CD14-positive monocyte (primary cell): ENCODE measurements around the gene SRSF2. TPM values are rescaled to one million over a fixed set of nuclear protein-coding genes. Genes with fewer than 3 reads are reported as not detected.
A peak's percentile ranks its signal among the peaks of the same experiment; 100 is the strongest.
"Not testable (repeated sequence)": the region's sequence is repeated elsewhere in the genome, so short reads cannot be mapped to it uniquely, and the experiment has no call there.

ENCODE experiments used
- DNase-seq, 3 donors: peaks; one replicate each; pipeline ENCODE4 v3.0.0-alpha.2; 2011 to 2022
- H2AFZ ChIP-seq: 2 replicates; pipeline ENCODE4 v1.6.0; 2012; ENCODE audit warnings: mild to moderate bottlenecking, low read depth, low read length, inconsistent platforms; ENCODE audit not compliant: insufficient read depth, poor library complexity, severe bottlenecking
- H3K27ac ChIP-seq, 2 donors: 1 replicate in 1 of 2; 2 replicates in 1 of 2; pipeline ENCODE4 v1.5.1; 2012 to 2013; ENCODE audit warnings: low read length in 2 of 2, control low read depth in 1 of 2, inconsistent platforms in 1 of 2, low read depth in 1 of 2, mild to moderate bottlenecking in 1 of 2
- H3K27me3 ChIP-seq, 2 donors: one replicate each; pipeline versions ENCODE4 v1.6.0 to v1.6.1; 2011 to 2013; ENCODE audit warnings: low read length in 2 of 2; ENCODE audit not compliant: control insufficient read depth in 2 of 2, insufficient read depth in 2 of 2
- H3K36me3 ChIP-seq, 2 donors: replicated peaks in 1 of 2; 1 replicate in 1 of 2; 2 replicates in 1 of 2; pipeline versions ENCODE4 v1.5.1 to v1.6.1; 2012 to 2013; ENCODE audit warnings: low read length in 2 of 2, control low read depth in 1 of 2, inconsistent platforms in 1 of 2, mild to moderate bottlenecking in 1 of 2; ENCODE audit not compliant: insufficient read depth in 2 of 2, control insufficient read depth in 1 of 2
- H3K4me1 ChIP-seq, 2 donors: 1 replicate in 1 of 2; 2 replicates in 1 of 2; pipeline versions ENCODE4 v1.5.1 to v1.6.1; 2012 to 2013; ENCODE audit warnings: low read length in 2 of 2, control low read depth in 1 of 2, inconsistent platforms in 1 of 2, mild to moderate bottlenecking in 1 of 2, moderate library complexity in 1 of 2; ENCODE audit not compliant: insufficient read depth in 2 of 2, control insufficient read depth in 1 of 2
- H3K4me2 ChIP-seq: replicated peaks from 2 replicates; pipeline ENCODE3; 2012; ENCODE audit warnings: low read length, moderate library complexity, mild to moderate bottlenecking; ENCODE audit not compliant: poor library complexity, severe bottlenecking; ENCODE audit errors: extremely low read depth
- H3K4me3 ChIP-seq, 3 experiments: fragments of 200-600 bp in 1 of 3; sonication (generic) in 1 of 3; replicated peaks in 1 of 3; 1 replicate in 2 of 3; 2 replicates in 1 of 3; pipeline ENCODE4 v1.5.1; 2011 to 2013; ENCODE audit warnings: low read length in 3 of 3, mild to moderate bottlenecking in 3 of 3, control low read depth in 2 of 3, low read depth in 2 of 3, inconsistent platforms in 1 of 3, moderate library complexity in 1 of 3
- H3K79me2 ChIP-seq: 2 replicates; pipeline ENCODE4 v1.6.0; 2012; ENCODE audit warnings: mild to moderate bottlenecking, control low read depth, inconsistent platforms, low read length, moderate library complexity; ENCODE audit not compliant: insufficient read depth
- H3K9ac ChIP-seq: 2 replicates; pipeline ENCODE4 v1.6.0; 2017; ENCODE audit warnings: low read length, mild to moderate bottlenecking; ENCODE audit not compliant: insufficient read depth, poor library complexity, severe bottlenecking
- H3K9me3 ChIP-seq, 2 donors: replicated peaks in 1 of 2; 1 replicate in 1 of 2; 2 replicates in 1 of 2; pipeline versions ENCODE4 v1.5.1 to v1.6.1; 2012 to 2013; ENCODE audit warnings: low read length in 2 of 2, control low read depth in 1 of 2; ENCODE audit not compliant: control insufficient read depth in 1 of 2, insufficient read depth in 1 of 2
- H4K20me1 ChIP-seq: 2 replicates; pipeline ENCODE4 v1.6.0; 2012; ENCODE audit warnings: mild to moderate bottlenecking, low read length, control low read depth, moderate library complexity; ENCODE audit not compliant: insufficient read depth
- H3K27ac Mint-ChIP-seq, 7 donors: one replicate each; pipeline ENCODE4 v1.8.0; 2020; ENCODE audit warnings: mild to moderate bottlenecking in 7 of 7, mixed read lengths in 7 of 7, moderate library complexity in 6 of 7, inconsistent platforms in 2 of 7
- H3K27me3 Mint-ChIP-seq, 3 donors: one replicate each; pipeline ENCODE4 v1.8.0; 2021 to 2022; ENCODE audit warnings: low read depth in 3 of 3, mild to moderate bottlenecking in 3 of 3, mixed read lengths in 3 of 3, moderate library complexity in 3 of 3, inconsistent platforms in 1 of 3
- H3K36me3 Mint-ChIP-seq, 2 donors: one replicate each; pipeline ENCODE4 v1.8.0; 2020; ENCODE audit warnings: mixed read lengths in 2 of 2, inconsistent platforms in 1 of 2, mild to moderate bottlenecking in 1 of 2
- H3K4me1 Mint-ChIP-seq: one replicate; pipeline ENCODE4 v1.8.0; 2020; ENCODE audit warnings: mild to moderate bottlenecking, mixed read lengths
- H3K4me3 Mint-ChIP-seq, 2 donors: one replicate each; pipeline ENCODE4 v1.8.0; 2020; ENCODE audit warnings: mild to moderate bottlenecking in 2 of 2, mixed read lengths in 2 of 2, moderate library complexity in 1 of 2
- H3K9me3 Mint-ChIP-seq, 7 donors: one replicate each; pipeline ENCODE4 v1.8.0; 2020 to 2022; ENCODE audit warnings: mixed read lengths in 7 of 7, mild to moderate bottlenecking in 6 of 7, moderate library complexity in 6 of 7, inconsistent platforms in 2 of 7
- WGBS: methylation state at CpG from one replicate; pipeline ENCODE4 v1.1.5; 2013; ENCODE audit warnings: missing lambda C conversion rate; ENCODE audit not compliant: insufficient coverage; 5-methylcytosine and 5-hydroxymethylcytosine counted together
- intact Hi-C, 2 donors: fragments of 100-400 bp; cut with micrococcal nuclease; formaldehyde crosslinking; loops; one replicate each; pipeline versions ENCODE4 v1.15.0 to v1.15.1; 2023
- polyA plus RNA-seq, 3 donors: library from polyadenylated mRNA; depleted of rRNA in 1 of 3; unstranded in 2 of 3; stranded (reverse) in 1 of 3; fragments of 300-500 nt in 2 of 3; fragments of >200 nt in 1 of 3; fragmentation: Illumina TruSeq in 2 of 3; gene quantifications; 1 replicate in 2 of 3; 2 replicates in 1 of 3; pipeline ENCODE4 v1.2.3, GENCODE V29; 2012 to 2021
- TF ChIP-seq, protein P1 (sequence below): fragments of 200-600 bp; IDR thresholded peaks from one replicate; pipeline ENCODE4 v1.8.0; 2022; ENCODE audit warnings: antibody characterized with exemption, mild to moderate bottlenecking

SRSF2 gene
- polyA plus RNA-seq, 3 donors, result 124 to 386 (median 125) TPM

DNA sequence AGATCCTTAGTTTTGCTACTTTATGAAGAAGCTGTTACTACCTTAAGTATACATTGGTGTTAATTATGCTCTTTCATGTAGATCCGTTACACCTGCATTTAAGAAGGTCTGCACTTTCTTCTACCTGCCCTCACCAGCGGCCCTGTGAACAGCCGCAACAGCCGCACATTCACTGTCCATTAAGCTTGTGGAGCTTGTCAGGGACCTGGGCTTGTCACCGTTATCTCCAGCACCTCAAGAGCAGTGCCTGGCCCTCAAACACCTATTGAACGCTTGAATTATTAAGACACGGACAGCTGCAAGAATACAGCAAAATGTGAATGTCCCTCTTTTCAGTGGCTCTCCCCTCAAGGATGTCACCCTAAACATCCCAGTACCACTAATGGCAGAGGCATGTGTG, 23.4 kb downstream of the SRSF2 start:
- H3K36me3 ChIP-seq, result peaks cover 35 to 56% of the 10 kb centered on the region in 2 donors
- Mint-ChIP-seq H3K4me3 (no peak overlapping the region), H3K27me3 (peaks cover 20 to 27% (median 22%) of the 10 kb centered on the region in 3 donors), H3K9me3 (peaks cover 0 to 8% (median 2%) of the 10 kb centered on the region in 7 donors), H3K4me1 (peaks cover 41% of the 10 kb centered on the region), H3K27ac (peak overlapping the region in 2 of 7 donors; percentile 44 to 77), H3K36me3 (peaks cover 48 to 60% of the 10 kb centered on the region in 2 donors)
- H2AFZ ChIP-seq, result no peak overlapping the region
- no peaks in the 10 kb centered on the region for H3K9me3 ChIP-seq
- H3K27me3 ChIP-seq, result peaks cover 8 to 17% of the 10 kb centered on the region in 2 donors
- peaks cover 3% of the 10 kb centered on the region for H3K79me2 ChIP-seq
- intact Hi-C loops, result loop anchor here in 1 of 2 donors (2.0 to 10.0 kb wide), 2 partner anchors 39 to 209 kb away; partner anchors contain the start of gene RHBDF2
- DNase-seq, result no peak
- no peak overlapping the region for H3K9ac ChIP-seq
- no peak overlapping the region for H3K27ac ChIP-seq
- no peak overlapping the region for H3K4me2 ChIP-seq
- H3K4me1 ChIP-seq, result peaks cover 41 to 45% of the 10 kb centered on the region in 2 donors
- H3K4me3 ChIP-seq, result no peak overlapping the region
- peaks cover 51% of the 10 kb centered on the region for H4K20me1 ChIP-seq
- TF ChIP-seq, protein P1, sequence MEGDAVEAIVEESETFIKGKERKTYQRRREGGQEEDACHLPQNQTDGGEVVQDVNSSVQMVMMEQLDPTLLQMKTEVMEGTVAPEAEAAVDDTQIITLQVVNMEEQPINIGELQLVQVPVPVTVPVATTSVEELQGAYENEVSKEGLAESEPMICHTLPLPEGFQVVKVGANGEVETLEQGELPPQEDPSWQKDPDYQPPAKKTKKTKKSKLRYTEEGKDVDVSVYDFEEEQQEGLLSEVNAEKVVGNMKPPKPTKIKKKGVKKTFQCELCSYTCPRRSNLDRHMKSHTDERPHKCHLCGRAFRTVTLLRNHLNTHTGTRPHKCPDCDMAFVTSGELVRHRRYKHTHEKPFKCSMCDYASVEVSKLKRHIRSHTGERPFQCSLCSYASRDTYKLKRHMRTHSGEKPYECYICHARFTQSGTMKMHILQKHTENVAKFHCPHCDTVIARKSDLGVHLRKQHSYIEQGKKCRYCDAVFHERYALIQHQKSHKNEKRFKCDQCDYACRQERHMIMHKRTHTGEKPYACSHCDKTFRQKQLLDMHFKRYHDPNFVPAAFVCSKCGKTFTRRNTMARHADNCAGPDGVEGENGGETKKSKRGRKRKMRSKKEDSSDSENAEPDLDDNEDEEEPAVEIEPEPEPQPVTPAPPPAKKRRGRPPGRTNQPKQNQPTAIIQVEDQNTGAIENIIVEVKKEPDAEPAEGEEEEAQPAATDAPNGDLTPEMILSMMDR, result no peak
- 97% methylated on average over 5 of the region's 7 CpGs for WGBS

DNA sequence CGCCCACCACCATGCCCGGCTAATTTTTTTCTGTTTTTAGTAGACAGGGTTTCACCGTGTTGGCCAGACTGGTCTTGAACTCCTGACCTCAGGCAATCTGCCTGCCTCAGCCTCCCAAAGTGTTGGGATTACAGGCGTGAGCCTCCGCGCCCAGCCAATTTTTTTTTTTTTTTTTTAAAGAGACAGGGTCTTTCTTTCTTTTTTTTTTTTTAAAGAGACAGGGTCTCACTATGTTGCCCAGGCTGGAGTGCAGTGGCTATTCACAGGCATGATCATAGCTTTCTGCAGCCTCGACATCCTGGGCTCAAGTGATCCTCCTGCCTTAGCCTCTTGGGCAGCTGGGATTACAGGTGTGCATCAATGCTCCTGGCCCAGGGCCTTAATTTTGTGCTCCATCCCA, 24.8 kb downstream of the SRSF2 start:
- H3K36me3 Mint-ChIP-seq, result peaks cover 38 to 45% of the 10 kb centered on the region in 2 donors
- not testable (repeated sequence) for H3K27ac Mint-ChIP-seq, H2AFZ ChIP-seq, H3K9ac ChIP-seq, H3K79me2 ChIP-seq, H3K9me3 ChIP-seq, H3K27ac ChIP-seq, H3K9me3 Mint-ChIP-seq, H3K4me3 ChIP-seq, H3K4me2 ChIP-seq, DNase-seq, H3K4me3 Mint-ChIP-seq
- WGBS, result 100% methylated on average over 4 of the region's 7 CpGs
- H3K36me3 ChIP-seq, result peaks cover 21 to 42% of the 10 kb centered on the region in 2 donors
- H3K27me3 Mint-ChIP-seq, result peaks cover 25 to 33% (median 26%) of the 10 kb centered on the region in 3 donors
- peaks cover 39 to 40% of the 10 kb centered on the region in 2 donors for H3K4me1 ChIP-seq
- H3K4me1 Mint-ChIP-seq, result peaks cover 39% of the 10 kb centered on the region
- H4K20me1 ChIP-seq, result peaks cover 41% of the 10 kb centered on the region
- H3K27me3 ChIP-seq, result peaks cover 8 to 17% of the 10 kb centered on the region in 2 donors
- intact Hi-C loops, result loop anchor here in 1 of 2 donors (10.0 kb wide), 1 partner anchor 208 kb away; the partner anchor contains the start of gene RHBDF2
